Lower leg skin (tissue), 4 donors: ENCODE measurements around the gene CCDC88C. TPM values are rescaled to one million over a fixed set of nuclear protein-coding genes. Genes with fewer than 3 reads are reported as not detected.
"Not testable (repeated sequence)": the region's sequence is repeated elsewhere in the genome, so short reads cannot be mapped to it uniquely, and the experiment has no call there.

ENCODE experiments used
- DNase-seq, 2 donors: peaks; one replicate each; pipeline ENCODE4 v3.0.0-alpha.2; 2019; ENCODE audit warnings: low spot score in 2 of 2
- H3K4me3 ChIP-seq: fragments of 200-600 bp; sonication (generic); 2 replicates; pipeline ENCODE4 v1.5.1; 2017; ENCODE audit warnings: mild to moderate bottlenecking, low read depth; ENCODE audit not compliant: poor library complexity, severe bottlenecking
- POLR2A ChIP-seq, 2 donors: fragments of 450-650 bp; IDR thresholded peaks; one replicate each; pipeline ENCODE4 v1.6.1; 2016 to 2017; ENCODE audit warnings: antibody characterized with exemption in 2 of 2, mild to moderate bottlenecking in 1 of 2, moderate library complexity in 1 of 2
- WGBS, 2 donors: methylation state at CpG; one replicate each; pipeline ENCODE4 v1.1.5; 2018; 5-methylcytosine and 5-hydroxymethylcytosine counted together
- intact Hi-C: fragments of 100-400 bp; cut with DNase I; formaldehyde crosslinking; loops from one replicate; pipeline ENCODE4 v1.15.0; 2023; ENCODE audit warnings: low total_unique reads
- total RNA-seq, 4 donors: library from RNA; depleted of rRNA; stranded (reverse); fragments of >200 nt; gene quantifications; one replicate each; pipeline ENCODE4 v1.1.0, GENCODE V29; 2016
- TF ChIP-seq, protein P1 (sequence below), 3 donors: fragments of 450-650 bp; IDR thresholded peaks; one replicate each; pipeline ENCODE4 v1.5.1; 2016; ENCODE audit warnings: antibody characterized with exemption in 3 of 3, mild to moderate bottlenecking in 3 of 3, moderate library complexity in 2 of 3

Gene CCDC88C
- total RNA-seq, 4 donors from 2014 or later: 8.5 to 21.8 (median 13.4) TPM

DNA sequence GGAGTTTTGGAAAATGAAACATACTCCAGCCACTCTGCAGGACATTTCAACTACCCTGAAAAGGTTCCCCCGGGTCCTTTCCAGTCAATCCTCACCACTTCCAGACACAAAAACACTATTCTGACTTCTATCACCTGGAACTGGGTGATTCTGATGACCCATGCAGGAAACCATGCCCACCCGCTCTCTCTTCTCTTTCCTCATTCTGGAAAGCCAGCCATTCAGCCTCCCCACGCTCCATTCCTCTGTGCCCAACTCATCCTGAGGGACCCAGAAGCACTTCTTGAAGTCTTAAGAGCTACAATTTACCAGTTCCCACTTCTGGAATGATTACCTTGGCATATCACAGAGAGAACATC is 3.2 kb downstream of the CCDC88C start:
- no peak for DNase-seq
- intact Hi-C loops: no loop called here
- TF ChIP-seq, protein P1, sequence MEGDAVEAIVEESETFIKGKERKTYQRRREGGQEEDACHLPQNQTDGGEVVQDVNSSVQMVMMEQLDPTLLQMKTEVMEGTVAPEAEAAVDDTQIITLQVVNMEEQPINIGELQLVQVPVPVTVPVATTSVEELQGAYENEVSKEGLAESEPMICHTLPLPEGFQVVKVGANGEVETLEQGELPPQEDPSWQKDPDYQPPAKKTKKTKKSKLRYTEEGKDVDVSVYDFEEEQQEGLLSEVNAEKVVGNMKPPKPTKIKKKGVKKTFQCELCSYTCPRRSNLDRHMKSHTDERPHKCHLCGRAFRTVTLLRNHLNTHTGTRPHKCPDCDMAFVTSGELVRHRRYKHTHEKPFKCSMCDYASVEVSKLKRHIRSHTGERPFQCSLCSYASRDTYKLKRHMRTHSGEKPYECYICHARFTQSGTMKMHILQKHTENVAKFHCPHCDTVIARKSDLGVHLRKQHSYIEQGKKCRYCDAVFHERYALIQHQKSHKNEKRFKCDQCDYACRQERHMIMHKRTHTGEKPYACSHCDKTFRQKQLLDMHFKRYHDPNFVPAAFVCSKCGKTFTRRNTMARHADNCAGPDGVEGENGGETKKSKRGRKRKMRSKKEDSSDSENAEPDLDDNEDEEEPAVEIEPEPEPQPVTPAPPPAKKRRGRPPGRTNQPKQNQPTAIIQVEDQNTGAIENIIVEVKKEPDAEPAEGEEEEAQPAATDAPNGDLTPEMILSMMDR (IDR thresholded peaks at IDR 0.05): no peak
- no peak for TF ChIP-seq POLR2A (IDR thresholded peaks at IDR 0.05)
- no peak overlapping the region for H3K4me3 ChIP-seq
- WGBS, 2 donors: 92 to 98% methylated on average over 3 of the region's 3 CpGs

DNA sequence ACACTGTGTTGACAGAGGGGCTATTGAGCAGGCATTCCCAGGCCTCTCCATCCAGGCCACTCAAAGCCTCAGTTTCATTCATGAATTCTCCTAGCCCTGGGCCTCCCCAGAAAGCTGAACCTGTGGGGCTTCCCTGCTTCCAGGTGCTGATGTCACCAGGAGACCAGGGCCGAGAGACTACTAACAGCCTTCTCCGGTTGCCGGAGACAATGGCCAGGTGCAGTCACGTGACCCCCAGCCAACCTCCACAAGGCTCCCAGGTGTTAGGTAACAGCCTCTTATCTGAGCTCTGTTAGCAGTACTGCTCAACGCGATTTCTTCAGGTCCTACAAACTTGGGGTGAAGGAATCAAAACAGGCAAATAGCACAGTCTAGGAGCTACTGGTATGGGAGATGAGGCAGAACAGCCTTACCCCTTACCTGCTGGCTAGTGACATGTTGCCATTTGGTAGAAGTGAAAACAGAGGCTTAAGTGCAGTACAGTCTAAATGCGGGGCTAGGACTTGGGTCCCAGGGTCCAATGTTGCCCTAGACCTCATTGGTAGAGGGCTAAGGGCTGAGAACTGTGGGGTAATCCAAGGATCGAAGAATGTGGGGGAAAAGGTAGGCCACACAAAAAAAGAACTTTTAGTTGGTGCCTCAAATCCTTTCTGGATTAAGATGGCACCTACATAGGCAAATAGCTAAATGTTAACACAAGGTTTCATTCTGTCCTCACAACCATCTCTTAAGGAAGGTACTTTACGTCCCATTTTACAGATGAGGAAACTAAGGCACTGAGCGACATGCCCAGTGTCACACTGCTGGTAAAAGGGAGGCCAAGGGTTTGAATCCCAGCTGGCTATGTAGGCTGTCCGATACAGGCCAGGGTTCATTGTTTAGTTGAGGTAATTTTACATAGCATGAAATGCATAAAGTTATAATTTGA is 3.8 kb downstream of the CCDC88C start:
- no peak for DNase-seq
- intact Hi-C loops: no loop called here
- WGBS, 2 donors: 53 to 90% methylated on average over 11 of the region's 11 CpGs
- no peak overlapping the region for H3K4me3 ChIP-seq
- TF ChIP-seq, protein P1 (IDR thresholded peaks at IDR 0.05): no peak
- TF ChIP-seq POLR2A (IDR thresholded peaks at IDR 0.05): no peak

DNA sequence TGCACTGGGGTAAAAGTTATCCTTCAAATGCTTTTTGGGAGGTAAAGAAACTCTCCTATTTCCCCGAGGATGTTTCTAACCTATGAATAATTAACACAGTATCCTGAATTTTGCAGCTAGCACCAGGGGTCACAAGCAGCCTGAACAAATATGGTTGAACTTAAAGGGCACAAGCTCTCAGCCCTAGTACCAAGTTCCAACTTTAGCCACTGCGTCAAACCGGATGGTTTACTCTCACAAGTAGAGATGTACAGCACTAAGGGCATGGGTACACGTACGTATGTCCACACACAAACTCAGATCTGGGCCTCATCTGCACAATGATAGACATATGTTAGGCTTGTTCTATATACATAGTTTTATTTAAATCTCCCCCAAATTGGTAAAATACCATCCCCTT is 4.7 kb downstream of the CCDC88C start:
- intact Hi-C loops: no loop called here
- DNase-seq: no peak
- no peak overlapping the region for H3K4me3 ChIP-seq
- TF ChIP-seq POLR2A (IDR thresholded peaks at IDR 0.05): no peak
- TF ChIP-seq, protein P1 (IDR thresholded peaks at IDR 0.05): no peak
- WGBS, 2 donors: 86 to 89% methylated on average over 5 of the region's 5 CpGs

DNA sequence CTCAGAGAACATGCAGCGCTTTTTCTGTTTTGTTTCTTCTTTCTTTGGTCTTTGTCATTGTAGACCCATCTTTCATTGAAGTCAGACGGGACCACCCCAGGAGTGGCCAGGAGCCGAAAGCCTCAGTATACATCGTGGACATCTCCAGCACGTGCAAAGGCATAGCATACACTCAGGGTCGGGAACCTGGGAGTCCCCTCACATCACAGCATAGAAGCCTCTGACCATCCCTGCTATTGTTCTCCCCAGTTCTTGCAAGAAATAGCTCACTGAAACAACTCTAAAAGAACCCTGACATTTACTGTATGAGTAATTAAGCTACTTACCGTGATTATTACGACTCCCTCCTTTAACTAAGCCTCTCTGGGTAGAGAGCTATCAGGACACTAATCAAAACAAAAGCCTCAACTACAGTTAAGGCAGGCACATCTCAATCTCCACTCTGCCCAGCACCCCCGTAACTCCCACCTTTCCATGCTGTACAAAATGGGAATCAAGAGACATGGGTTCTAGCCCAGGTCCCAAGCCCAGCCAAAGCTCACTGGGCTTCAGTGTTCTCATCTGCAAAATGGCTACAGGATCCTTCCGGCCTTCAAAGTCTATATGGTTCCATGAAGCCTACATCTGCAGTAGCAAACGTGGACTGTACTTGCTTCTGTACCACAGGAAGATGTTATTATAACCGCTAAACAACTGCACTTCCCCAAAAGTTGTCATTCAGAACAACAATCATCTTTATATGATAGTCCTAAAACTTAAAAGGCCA is 6.7 kb downstream of the CCDC88C start:
- no peak for TF ChIP-seq POLR2A (IDR thresholded peaks at IDR 0.05)
- TF ChIP-seq, protein P1 (IDR thresholded peaks at IDR 0.05): no peak
- WGBS, 2 donors: 80 to 85% methylated on average over 12 of the region's 12 CpGs
- DNase-seq: no peak
- intact Hi-C loops: no loop called here
- H3K4me3 ChIP-seq: no peak overlapping the region

DNA sequence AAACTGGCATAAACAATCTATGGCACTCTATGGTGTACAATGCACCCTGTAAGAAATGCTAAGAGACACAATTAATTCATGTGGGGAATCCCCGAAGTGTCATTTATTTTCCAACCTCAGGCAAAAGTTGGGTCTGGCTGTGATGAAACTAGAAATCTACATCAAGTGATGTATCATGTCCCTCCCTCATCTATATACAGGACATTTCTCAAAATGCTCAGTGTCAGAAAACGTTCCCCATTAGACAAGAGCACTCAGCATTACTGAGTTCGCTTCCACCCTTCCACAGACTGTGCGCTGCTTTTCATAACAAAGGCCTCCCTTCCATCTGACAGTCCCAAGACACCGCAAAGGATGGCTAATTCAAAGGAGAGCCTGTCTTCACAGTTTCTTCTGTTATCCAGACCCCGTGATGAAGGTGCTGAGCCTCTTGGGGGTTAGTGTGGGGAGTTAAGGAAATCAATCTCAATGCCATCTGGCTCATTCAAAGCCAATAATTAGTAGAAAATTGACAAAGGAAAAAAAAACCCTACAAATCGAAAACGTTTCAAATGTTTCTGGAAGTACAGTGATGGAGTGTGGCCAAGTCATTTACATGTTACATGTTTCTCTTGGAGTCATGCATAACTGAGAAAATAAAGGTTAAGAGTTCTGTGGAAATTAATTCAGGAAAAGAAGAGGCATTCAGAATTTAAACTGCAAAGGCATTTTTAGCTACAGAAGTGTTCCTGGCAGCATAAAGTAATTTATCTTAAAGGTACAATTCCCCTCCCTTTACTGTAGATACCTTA is 7.5 kb downstream of the CCDC88C start:
- intact Hi-C loops: no loop called here
- 43 to 48% methylated on average over 8 of the region's 8 CpGs for WGBS, 2 donors
- no peak for TF ChIP-seq POLR2A (IDR thresholded peaks at IDR 0.05)
- TF ChIP-seq, protein P1 (IDR thresholded peaks at IDR 0.05): no peak
- DNase-seq: no peak
- H3K4me3 ChIP-seq: no peak overlapping the region

DNA sequence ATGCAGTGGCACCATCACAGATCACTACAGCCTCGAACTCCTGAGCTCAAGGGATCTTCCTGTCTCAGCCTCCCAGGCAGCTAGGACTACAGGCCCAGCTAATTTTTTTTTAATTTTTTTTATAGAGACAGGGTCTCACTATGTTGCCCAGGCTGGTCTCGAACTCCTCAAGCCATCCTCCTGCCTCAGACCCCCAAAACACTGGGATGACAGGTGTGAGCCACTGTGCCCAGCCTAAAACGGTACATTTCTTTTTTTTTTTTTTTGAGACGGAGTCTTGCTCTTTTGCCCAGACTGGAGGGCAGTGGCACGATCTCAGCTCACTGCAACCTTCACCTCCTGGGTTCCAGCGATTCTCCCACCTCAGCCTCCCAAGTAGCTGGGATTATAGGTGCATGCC is 8.4 kb downstream of the CCDC88C start:
- intact Hi-C loops, DNase-seq, H3K4me3 ChIP-seq: not testable (repeated sequence)
- 96 to 97% methylated on average over 6 of the region's 6 CpGs for WGBS, 2 donors
